Peyer's patch (tissue), 4 donors: Measurements from ENCODE around the gene FGFRL1.

Source experiments
- CTCF ChIP-seq, 6 experiments: fragments of 450-650 bp in 4 of 6; fragments of 200-600 bp in 2 of 6; sonication (generic) in 1 of 6; IDR thresholded peaks; one replicate each; pipeline ENCODE4 v1.5.1; 2017 to 2019; ENCODE audit warnings: antibody characterized with exemption in 6 of 6, mild to moderate bottlenecking in 3 of 6, moderate library complexity in 1 of 6
- POLR2A ChIP-seq, 2 donors: fragments of 450-650 bp; IDR thresholded peaks; one replicate each; pipeline ENCODE4 v1.5.1; 2017; ENCODE audit warnings: antibody characterized with exemption in 2 of 2, mild to moderate bottlenecking in 2 of 2, moderate library complexity in 2 of 2

- TF ChIP-seq CTCF (IDR thresholded peaks at IDR 0.05): peak; percentile 44 to 67 (median 58)
- peak in 1 of 2 donors; percentile 46 for TF ChIP-seq POLR2A (IDR thresholded peaks at IDR 0.05)
These were observed 24.4 kb upstream of the FGFRL1 start, which contains the start of gene IDUA for GRCh38 chr4:986879-987623.
